Loucy (cell line): ENCODE data around the gene TRIM39.

ENCODE experiments used
- EZH2phosphoT487 ChIP-seq: fragments of 200-600 bp; IDR thresholded peaks from 2 replicates; pipeline ENCODE4 v1.6.1; 2018; ENCODE audit warnings: antibody characterized with exemption, mild to moderate bottlenecking, moderate library complexity, borderline replicate concordance
- TF ChIP-seq, protein P1 (sequence below): fragments of 200-600 bp; sonication (generic); conservative IDR thresholded peaks from 2 replicates; pipeline ENCODE4 v1.5.1; 2014; ENCODE audit warnings: mild to moderate bottlenecking, antibody characterized with exemption, low read length

DNA sequence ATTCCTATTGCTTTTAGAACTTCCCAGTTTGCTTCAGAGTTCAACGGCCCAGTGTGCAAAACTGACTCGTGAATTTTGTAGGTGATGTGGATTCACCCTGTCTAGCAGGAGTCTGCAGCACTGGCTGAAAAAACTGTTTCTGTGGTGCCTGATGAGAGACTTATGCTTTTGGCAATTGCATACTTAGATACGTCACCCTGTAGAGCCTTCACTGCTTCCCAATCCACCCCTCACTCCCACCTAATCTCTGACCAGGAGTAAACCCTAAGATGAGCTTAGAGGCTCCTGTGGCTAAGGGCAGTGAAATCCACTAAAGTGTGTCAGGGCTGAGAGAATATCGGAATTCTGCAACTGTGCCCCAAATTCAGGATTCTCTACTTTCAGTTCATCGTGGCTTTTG lies 32.5 kb downstream of the TRIM39 start:
- TF ChIP-seq, protein P1, sequence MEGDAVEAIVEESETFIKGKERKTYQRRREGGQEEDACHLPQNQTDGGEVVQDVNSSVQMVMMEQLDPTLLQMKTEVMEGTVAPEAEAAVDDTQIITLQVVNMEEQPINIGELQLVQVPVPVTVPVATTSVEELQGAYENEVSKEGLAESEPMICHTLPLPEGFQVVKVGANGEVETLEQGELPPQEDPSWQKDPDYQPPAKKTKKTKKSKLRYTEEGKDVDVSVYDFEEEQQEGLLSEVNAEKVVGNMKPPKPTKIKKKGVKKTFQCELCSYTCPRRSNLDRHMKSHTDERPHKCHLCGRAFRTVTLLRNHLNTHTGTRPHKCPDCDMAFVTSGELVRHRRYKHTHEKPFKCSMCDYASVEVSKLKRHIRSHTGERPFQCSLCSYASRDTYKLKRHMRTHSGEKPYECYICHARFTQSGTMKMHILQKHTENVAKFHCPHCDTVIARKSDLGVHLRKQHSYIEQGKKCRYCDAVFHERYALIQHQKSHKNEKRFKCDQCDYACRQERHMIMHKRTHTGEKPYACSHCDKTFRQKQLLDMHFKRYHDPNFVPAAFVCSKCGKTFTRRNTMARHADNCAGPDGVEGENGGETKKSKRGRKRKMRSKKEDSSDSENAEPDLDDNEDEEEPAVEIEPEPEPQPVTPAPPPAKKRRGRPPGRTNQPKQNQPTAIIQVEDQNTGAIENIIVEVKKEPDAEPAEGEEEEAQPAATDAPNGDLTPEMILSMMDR, result no peak
- TF ChIP-seq EZH2phosphoT487, result no peak
